DOHH2 (cell line): ENCODE data around the gene LCA5L.

Experiments used
- H3F3A ChIP-seq: fragments of 200-600 bp; sonication (generic), shearing (Covaris generic); 2 replicates; pipeline ENCODE4 v1.6.0; 2016; ENCODE audit warnings: antibody characterized with exemption, mild to moderate bottlenecking; ENCODE audit not compliant: control insufficient read depth, insufficient read depth
- H3K27ac ChIP-seq: fragments of 200-600 bp; sonication (generic); 2 replicates; pipeline ENCODE4 v1.5.1; 2014; ENCODE audit warnings: low read depth, mild to moderate bottlenecking, low read length, moderate library complexity
- H3K27me3 ChIP-seq: fragments of 200-600 bp; sonication (generic); 2 replicates; pipeline ENCODE4 v1.6.1; 2014; ENCODE audit warnings: mild to moderate bottlenecking, low read length, mixed read lengths; ENCODE audit not compliant: control insufficient read depth
- H3K36me3 ChIP-seq: fragments of 200-600 bp; sonication (generic); 2 replicates; pipeline ENCODE4 v1.6.1; 2014; ENCODE audit warnings: mild to moderate bottlenecking, low read length, moderate library complexity, mixed read lengths; ENCODE audit not compliant: control insufficient read depth
- H3K4me1 ChIP-seq: fragments of 200-600 bp; sonication (generic); 2 replicates; pipeline ENCODE4 v1.6.1; 2014; ENCODE audit warnings: mild to moderate bottlenecking, low read length, mixed read lengths; ENCODE audit not compliant: control insufficient read depth
- H3K4me2 ChIP-seq: fragments of 200-600 bp; sonication (generic); 2 replicates; pipeline ENCODE4 v1.6.0; 2014; ENCODE audit warnings: mild to moderate bottlenecking, low read length, moderate library complexity
- H3K4me3 ChIP-seq: fragments of 200-600 bp; sonication (generic); 2 replicates; pipeline ENCODE4 v1.5.1; 2014; ENCODE audit warnings: mild to moderate bottlenecking, low read length, mixed read lengths
- H3K79me2 ChIP-seq: fragments of 200-600 bp; sonication (generic); 2 replicates; pipeline ENCODE4 v1.6.1; 2014; ENCODE audit warnings: mild to moderate bottlenecking, low read length, mixed read lengths; ENCODE audit not compliant: control insufficient read depth
- H3K9me2 ChIP-seq: fragments of 200-600 bp; sonication (generic); replicated peaks from 2 replicates; pipeline ENCODE4 v1.6.1; 2014; ENCODE audit warnings: mild to moderate bottlenecking, low read length, mixed read lengths; ENCODE audit not compliant: control insufficient read depth
- H3K9me3 ChIP-seq: fragments of 200-600 bp; sonication (generic); 2 replicates; pipeline ENCODE4 v1.6.1; 2014; ENCODE audit warnings: antibody characterized with exemption, low read length, mixed read lengths; ENCODE audit not compliant: control insufficient read depth, insufficient read depth
- H4K20me1 ChIP-seq: fragments of 200-600 bp; sonication (generic); 2 replicates; pipeline ENCODE4 v1.6.0; 2014; ENCODE audit warnings: low read depth, mild to moderate bottlenecking, antibody characterized with exemption, low read length, moderate library complexity; ENCODE audit not compliant: control insufficient read depth, insufficient read depth
- EZH2phosphoT487 ChIP-seq: fragments of 200-600 bp; sonication (generic); IDR thresholded peaks from 2 replicates; pipeline ENCODE4 v1.6.1; 2017; ENCODE audit warnings: borderline replicate concordance, mild to moderate bottlenecking, antibody characterized with exemption, low read length, moderate library complexity, mixed read lengths
- TF ChIP-seq, protein P1 (sequence below): fragments of 200-600 bp; sonication (generic); IDR thresholded peaks from one replicate; pipeline ENCODE4 v1.5.1; 2014; ENCODE audit warnings: antibody characterized with exemption, mild to moderate bottlenecking, low read depth, low read length; ENCODE audit not compliant: poor library complexity, severe bottlenecking

LCA5L gene

GRCh38 chr21:39362733-39363132 is 82.8 kb downstream of the LCA5L start:
- Histone ChIP-seq H4K20me1 (no peaks in the 10 kb centered on the region), H3K36me3 (no peaks in the 10 kb centered on the region), H3K9me2 (no peaks in the 10 kb centered on the region), H3K9me3 (no peaks in the 10 kb centered on the region), H3K27me3 (no peaks in the 10 kb centered on the region), H3F3A (no peaks in the 10 kb centered on the region), H3K4me1 (no peaks in the 10 kb centered on the region), H3K27ac (no peak overlapping the region), H3K4me3 (no peak overlapping the region), H3K79me2 (no peaks in the 10 kb centered on the region), H3K4me2 (no peak overlapping the region)
- TF ChIP-seq, protein P1, sequence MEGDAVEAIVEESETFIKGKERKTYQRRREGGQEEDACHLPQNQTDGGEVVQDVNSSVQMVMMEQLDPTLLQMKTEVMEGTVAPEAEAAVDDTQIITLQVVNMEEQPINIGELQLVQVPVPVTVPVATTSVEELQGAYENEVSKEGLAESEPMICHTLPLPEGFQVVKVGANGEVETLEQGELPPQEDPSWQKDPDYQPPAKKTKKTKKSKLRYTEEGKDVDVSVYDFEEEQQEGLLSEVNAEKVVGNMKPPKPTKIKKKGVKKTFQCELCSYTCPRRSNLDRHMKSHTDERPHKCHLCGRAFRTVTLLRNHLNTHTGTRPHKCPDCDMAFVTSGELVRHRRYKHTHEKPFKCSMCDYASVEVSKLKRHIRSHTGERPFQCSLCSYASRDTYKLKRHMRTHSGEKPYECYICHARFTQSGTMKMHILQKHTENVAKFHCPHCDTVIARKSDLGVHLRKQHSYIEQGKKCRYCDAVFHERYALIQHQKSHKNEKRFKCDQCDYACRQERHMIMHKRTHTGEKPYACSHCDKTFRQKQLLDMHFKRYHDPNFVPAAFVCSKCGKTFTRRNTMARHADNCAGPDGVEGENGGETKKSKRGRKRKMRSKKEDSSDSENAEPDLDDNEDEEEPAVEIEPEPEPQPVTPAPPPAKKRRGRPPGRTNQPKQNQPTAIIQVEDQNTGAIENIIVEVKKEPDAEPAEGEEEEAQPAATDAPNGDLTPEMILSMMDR = no peak
- TF ChIP-seq EZH2phosphoT487 = no peak

DNA sequence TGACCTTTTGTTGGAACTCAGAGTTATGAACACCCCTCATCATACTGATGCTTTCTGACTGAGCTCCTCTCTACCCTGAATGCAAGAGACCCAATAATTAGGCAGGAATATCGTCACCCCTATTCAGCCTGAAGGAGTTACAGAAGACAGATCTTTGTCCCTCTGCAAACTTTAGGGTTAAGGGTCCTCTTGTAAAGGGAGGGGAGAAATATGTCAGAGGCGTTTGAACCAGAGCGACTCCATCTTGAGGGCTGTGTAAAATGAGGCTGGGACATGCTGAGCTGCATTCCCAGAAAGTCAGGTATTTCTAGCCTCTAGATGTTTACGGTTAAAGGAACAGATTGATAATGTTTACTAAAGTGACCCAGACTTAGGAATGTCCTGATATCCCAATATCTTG is 86.2 kb downstream of the LCA5L start:
- H3K27me3 ChIP-seq = no peaks in the 10 kb centered on the region
- H3K9me3 ChIP-seq = no peaks in the 10 kb centered on the region
- no peak for TF ChIP-seq EZH2phosphoT487
- TF ChIP-seq, protein P1 = no peak
- H3K79me2 ChIP-seq = no peaks in the 10 kb centered on the region
- no peaks in the 10 kb centered on the region for H3K9me2 ChIP-seq
- H3F3A ChIP-seq = no peaks in the 10 kb centered on the region
- H3K36me3 ChIP-seq = no peaks in the 10 kb centered on the region
- H3K4me2 ChIP-seq = no peak overlapping the region
- H3K27ac ChIP-seq = no peak overlapping the region
- H3K4me1 ChIP-seq = no peaks in the 10 kb centered on the region
- no peaks in the 10 kb centered on the region for H4K20me1 ChIP-seq
- H3K4me3 ChIP-seq = no peak overlapping the region
